DMS53 treated with DMSO at 0.1 percent for 48 hours (cell line): Measurements from ENCODE around the gene HLA-DPA1.
"Not testable (repeated sequence)": the region's sequence is repeated elsewhere in the genome, so short reads cannot be mapped to it uniquely, and the experiment has no call there.

Experiments
- DNase-seq: peaks from one replicate; lab custom pipeline; 2025; ENCODE audit not compliant: unreplicated experiment; lab: John Stamatoyannopoulos, UW

The HLA-DPA1 gene

GRCh38 chr6:33065312-33065711 lies 8.1 kb downstream of the HLA-DPA1 start:
- DNase-seq, result no peak

GRCh38 chr6:33064723-33065122 lies 8.7 kb downstream of the HLA-DPA1 start:
- no peak for DNase-seq

DNA sequence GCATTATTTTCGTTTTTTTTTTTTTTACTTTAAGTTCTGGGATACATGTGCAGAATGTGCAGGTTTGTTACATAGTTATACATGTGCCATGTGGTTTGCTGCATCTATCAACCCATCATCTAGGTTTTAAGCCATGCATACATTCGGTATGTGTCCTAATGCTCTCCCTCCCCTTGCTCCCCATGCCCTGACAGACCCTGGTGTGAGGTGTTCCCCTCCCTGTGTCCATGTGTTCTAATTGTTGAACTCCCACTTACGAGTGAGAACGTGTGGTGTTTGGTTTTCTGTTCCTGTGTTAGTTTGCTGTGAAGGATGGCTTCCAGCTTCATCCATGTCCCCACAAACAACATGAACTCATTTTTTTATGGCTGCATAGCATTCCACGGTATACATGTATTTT lies 10.0 kb downstream of the HLA-DPA1 start:
- DNase-seq, result not testable (repeated sequence)

DNA sequence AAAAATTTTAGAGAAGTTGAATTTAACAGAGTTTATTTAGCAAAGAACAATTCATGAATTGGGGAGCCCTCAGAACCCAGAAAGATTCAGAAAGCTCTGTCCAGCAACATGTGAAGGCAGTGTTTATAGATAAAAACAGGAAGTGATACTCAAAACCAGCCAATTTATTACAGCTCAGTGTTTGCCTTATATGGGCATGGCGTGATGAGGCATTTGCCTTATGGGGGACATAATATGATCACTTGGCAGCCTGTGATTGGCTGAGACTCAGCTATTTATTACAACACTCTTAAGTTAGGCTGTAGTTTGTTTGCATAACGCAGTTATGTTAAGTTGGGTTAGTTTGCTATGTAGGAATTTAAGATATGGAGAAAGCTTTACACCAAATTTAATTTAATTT lies 11.5 kb downstream of the HLA-DPA1 start:
- no peak for DNase-seq

- no peak for DNase-seq
These were observed 16.0 kb downstream of the HLA-DPA1 start for GRCh38 chr6:33057222-33058150.

DNA sequence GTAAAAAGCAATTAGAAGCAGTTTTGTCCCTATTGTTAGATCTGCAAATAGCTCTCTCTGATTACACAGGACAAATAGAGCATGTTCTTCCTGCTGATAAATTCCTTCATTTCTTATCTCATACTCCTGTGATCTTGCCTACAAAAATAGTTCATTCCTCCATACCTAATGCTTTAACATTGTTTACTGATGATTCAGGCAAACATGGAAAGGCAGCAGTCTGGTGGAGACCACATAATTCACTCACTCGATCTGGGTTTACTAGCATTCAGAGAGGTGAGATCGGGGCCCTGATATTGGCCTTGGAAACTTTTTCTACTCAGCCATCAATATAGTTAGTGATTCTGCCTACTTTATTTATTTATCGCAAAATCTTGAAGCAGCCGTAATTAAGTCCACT lies 20.2 kb downstream of the HLA-DPA1 start:
- no peak for DNase-seq

DNA sequence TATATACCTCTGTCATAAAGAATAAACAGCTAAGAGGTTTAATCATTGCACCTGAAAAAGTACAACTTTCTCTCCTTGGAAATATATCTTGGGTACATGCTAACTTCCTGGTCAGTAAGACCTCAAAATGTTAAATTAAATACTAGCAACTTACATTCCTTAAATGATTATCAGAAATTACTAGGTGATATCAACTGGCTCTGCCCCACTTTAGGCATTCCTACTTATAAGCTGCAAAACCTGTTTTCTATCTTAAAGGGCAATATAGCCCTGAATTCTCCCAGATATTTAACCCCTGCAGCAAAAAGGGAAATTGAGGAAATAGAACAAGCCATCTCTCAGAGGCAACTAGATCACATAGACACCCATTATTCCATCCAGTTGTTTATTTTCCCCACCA lies 20.8 kb downstream of the HLA-DPA1 start:
- no peak for DNase-seq

DNA sequence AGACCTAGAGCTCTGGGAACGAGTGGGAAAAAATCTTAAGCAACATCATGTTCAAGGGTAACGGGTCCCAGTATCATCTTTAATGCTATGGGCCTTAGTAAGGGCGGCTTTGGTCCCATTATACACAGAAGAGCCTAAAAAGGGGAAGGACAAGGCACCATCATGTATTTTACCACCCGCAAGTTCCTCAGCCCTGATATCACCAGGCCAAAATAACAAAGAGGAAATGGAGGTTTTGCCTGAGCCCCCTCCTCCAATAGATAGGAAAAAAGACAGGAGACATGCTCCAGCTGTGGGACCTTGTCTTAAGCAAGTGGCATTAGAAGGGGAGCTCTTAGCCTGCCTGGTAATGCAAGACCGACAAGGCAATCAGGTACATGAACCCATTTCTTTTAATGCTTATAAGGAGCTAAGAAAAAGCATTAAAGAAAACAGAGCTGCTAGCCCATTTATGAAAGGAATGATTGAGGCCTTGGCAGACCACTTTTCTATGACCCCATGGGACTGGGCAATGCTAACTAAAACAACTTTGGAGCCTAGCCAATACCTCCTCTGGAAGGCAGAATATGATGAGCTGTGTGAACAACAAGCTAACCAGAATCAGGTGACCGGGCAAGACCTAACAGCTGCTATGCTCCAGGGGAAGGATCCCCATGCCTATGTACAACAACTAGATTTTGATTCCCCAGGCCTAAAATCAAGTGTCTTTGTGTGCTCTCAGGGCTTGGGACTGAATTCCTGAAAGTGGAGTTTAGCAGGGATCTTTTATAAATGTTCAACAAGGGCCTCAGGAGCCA lies 23.2 kb downstream of the HLA-DPA1 start:
- DNase-seq, result no peak

DNA sequence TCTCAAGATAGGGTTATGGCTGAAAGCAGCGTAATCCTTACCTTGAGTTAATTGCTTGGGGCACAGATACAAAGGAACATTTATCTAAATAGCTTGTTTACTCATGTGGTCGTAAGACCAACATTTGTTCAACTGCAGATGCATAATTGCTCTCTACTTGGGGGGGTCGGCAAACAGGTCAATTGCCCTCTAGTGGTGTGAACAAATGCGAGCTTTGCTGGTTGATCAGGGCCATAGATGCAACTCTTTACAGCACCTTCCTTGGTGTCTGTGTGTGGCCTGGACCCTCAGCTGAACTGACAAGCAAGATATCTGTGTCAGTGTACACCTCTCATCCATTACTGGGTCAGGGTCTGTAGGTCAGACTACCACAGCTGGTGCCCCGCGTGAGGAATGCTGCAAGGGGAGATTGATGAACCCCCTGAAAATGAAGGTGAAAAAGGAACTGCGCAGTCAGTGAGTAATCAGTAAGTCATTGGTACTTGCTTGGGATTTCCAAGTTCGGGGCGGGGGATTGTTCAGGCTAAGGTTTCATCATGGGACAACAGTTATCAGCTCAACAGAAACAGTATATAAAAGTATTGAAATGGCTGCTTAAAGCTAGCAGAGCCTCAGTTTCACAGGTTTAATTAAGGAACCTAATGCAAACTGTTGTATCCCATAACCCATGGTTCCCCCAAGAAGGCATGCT lies 24.0 kb downstream of the HLA-DPA1 start:
- DNase-seq, result no peak

GRCh38 chr6:33040157-33040556 lies 33.3 kb downstream of the HLA-DPA1 start:
- no peak for DNase-seq

GRCh38 chr6:33036535-33036934 lies 36.9 kb downstream of the HLA-DPA1 start:
- no peak for DNase-seq

GRCh38 chr6:33034554-33034953 lies 38.9 kb downstream of the HLA-DPA1 start:
- DNase-seq, result no peak

- no peak for DNase-seq
These were observed 43.2 kb downstream of the HLA-DPA1 start for GRCh38 chr6:33030245-33030644.

DNA sequence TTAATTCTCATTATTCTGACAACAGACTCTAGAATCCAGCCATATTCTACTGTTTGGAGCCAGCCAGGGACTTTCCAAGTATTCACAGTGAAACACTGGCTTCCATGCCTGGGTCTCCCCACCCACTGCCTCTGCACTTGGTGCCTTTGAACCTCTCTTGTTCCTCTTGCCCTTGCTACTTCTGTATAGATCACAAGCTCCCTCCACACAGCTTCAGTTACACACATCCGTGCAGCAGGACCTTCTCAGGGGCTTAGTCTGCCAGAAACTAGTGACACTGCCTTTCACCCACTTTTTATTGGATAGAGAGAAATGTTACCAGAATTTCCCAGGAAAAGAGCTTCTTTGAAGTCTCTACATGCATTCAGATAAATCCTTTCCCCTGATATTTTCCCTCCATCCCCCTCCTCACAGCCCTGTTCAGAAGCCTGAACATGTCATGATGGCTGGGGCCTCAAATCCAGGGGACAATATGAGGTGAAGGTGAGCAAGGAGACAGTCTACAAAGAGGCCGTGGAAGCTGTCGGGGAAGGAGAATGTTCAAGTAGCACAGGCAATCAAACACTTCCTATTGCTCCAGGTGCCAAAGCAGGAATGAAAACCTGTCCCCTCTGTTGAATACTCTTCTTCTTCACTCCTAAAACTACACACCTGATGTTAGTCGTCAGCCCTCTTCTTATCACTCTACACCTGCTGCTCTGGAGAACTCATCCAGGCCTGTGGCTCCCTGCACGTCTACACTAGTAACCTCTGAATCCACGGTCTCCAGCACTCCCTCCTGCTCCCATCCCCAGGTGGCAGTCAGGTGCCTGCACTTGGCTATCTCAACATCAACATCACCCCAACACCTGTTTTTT lies 43.9 kb downstream of the HLA-DPA1 start:
- DNase-seq, result no peak

DNA sequence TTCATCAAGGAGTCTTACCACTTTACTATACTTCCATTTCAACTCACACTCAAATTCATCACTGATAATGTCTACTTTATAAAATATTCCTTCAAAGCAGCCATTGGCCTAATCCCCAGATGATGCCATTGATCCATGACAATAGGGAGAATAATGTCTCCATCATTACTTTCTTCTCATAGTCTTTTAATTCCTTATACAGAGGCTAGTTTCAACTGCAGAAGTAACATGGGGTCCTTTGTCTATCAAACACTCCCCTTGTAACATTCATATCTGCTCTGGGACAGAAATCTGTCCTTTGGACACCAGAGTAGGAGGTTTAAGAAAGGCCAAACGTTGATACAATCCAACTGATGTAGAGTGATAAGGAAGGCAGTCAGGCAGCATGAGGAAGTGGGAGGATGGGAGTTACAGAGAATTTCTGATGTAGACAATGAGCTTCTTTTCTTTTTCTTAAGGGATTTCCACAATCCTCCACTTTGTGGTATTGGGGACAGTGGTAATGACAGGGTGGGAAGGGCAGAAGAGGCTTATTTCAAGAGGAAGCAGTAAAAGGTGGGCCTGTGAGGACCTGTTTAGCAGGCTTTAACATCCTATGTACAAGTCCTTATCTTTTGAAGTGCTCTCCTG lies 45.1 kb downstream of the HLA-DPA1 start:
- no peak for DNase-seq

DNA sequence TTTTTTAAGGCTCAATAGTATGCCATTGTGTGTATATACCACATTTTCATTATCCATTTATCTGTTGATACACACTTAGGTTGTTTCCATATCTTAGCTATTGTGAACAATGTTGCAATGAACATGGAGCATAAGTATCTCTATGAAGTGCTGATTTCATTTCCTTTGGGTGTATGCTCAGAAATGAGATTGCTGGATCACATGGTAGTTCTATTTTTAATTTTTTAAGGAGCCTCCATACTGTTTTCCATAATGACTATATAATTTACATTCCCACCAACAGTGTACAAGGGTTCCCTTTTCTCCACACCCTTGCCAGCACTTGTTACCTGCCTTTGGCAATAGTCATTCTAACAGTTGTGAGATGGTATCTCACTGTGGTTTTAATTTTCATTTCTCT lies 48.9 kb downstream of the HLA-DPA1 start:
- DNase-seq, result no peak

- no peak for DNase-seq
These were observed 49.9 kb downstream of the HLA-DPA1 start for GRCh38 chr6:33023536-33023935.

- no peak for DNase-seq
These were observed 51.5 kb downstream of the HLA-DPA1 start for GRCh38 chr6:33021917-33022316.

DNA sequence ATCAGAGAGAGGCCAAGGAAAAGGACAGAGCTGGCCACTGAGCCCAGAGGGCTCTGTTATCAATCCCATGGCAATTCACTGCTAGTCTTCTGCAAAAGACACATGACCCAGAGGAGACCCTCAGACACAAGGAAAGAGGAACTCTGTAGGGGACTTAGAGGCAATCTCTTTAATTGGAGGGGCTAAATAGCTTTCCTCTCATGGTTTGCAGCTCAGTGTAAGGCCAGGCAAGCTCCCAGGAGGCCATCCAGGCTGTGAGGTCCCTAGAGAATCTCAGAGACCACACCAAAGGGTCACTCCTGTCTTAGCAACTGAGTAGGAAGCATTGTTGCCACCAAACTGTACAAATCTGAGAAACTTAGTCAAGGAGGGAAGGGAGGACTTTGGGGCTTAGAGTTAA lies 54.1 kb downstream of the HLA-DPA1 start:
- no peak for DNase-seq

GRCh38 chr6:33018904-33019303 lies 54.5 kb downstream of the HLA-DPA1 start:
- no peak for DNase-seq
